Measurements from ENCODE around the gene TCAIM. TPM values are rescaled to one million over a fixed set of nuclear protein-coding genes. Genes with fewer than 3 reads are reported as not detected.

Gene TCAIM
- total and polyA plus RNA-seq, 9 of the 15 experiments (the other 6 are each of a cell fraction or from before 2014, with no cell fraction given): 19.7 to 53.3 (median 36.9) TPM

- TF ChIP-seq, protein P1, sequence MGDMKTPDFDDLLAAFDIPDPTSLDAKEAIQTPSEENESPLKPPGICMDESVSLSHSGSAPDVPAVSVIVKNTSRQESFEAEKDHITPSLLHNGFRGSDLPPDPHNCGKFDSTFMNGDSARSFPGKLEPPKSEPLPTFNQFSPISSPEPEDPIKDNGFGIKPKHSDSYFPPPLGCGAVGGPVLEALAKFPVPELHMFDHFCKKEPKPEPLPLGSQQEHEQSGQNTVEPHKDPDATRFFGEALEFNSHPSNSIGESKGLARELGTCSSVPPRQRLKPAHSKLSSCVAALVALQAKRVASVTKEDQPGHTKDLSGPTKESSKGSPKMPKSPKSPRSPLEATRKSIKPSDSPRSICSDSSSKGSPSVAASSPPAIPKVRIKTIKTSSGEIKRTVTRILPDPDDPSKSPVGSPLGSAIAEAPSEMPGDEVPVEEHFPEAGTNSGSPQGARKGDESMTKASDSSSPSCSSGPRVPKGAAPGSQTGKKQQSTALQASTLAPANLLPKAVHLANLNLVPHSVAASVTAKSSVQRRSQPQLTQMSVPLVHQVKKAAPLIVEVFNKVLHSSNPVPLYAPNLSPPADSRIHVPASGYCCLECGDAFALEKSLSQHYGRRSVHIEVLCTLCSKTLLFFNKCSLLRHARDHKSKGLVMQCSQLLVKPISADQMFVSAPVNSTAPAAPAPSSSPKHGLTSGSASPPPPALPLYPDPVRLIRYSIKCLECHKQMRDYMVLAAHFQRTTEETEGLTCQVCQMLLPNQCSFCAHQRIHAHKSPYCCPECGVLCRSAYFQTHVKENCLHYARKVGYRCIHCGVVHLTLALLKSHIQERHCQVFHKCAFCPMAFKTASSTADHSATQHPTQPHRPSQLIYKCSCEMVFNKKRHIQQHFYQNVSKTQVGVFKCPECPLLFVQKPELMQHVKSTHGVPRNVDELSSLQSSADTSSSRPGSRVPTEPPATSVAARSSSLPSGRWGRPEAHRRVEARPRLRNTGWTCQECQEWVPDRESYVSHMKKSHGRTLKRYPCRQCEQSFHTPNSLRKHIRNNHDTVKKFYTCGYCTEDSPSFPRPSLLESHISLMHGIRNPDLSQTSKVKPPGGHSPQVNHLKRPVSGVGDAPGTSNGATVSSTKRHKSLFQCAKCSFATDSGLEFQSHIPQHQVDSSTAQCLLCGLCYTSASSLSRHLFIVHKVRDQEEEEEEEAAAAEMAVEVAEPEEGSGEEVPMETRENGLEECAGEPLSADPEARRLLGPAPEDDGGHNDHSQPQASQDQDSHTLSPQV (IDR thresholded peaks at IDR 0.05): peak; percentile 95
- TF ChIP-seq ZMIZ1 (IDR thresholded peaks at IDR 0.05; ENCODE audit: low read depth in 2 of 2, low read length in 2 of 2) (peak in 1 of 2 experiments; percentile 95; a peak in 2 of 4 replicates), TEAD2 (tag; IDR thresholded peaks at IDR 0.05) (no peak), ARID1B (IDR thresholded peaks at IDR 0.05) (peak; percentile 99), ZFPM2 (CRISPR knock-in tag; IDR thresholded peaks at IDR 0.05) (0 out of 2 replicates have a peak, but pooled peaks have one; percentile 21), ZNF740 (CRISPR knock-in tag; IDR thresholded peaks at IDR 0.05) (peak; percentile 70; the same call in 1 of the 2 replicates), ZNF740 (tag; IDR thresholded peaks at IDR 0.05) (peak in 1 of 2 experiments; percentile 52; a peak in 2 of 4 replicates)
These were observed 101.1 kb downstream of the TCAIM start (continued) for GRCh38 chr3:44439499-44440295.

Data from K562 (cell line).